Stimulated activated CD4-positive, alpha-beta T cell treated with anti-CD3 and anti-CD28 coated beads, Interleukin-1b, Interleukin-23, amount 100 ng/mL, for 24 hours (primary cell): ENCODE data around the gene SORCS2.

Experiments
- DNase-seq, 4 experiments: peaks; one replicate each; pipeline ENCODE4 v3.0.0-alpha.2; 2020; ENCODE audit warnings: low read depth in 4 of 4, low spot score in 1 of 4

SORCS2 gene

GRCh38 chr4:7192252-7193029, at the start of gene SORCS2:
TSS of gene SORCS2 (plus strand) at chr4:7192538.
- peak in 3 of 4 experiments; percentile 22 to 45 (median 29) for DNase-seq

GRCh38 chr4:7144374-7145290, 47.7 kb upstream of the SORCS2 start:
- DNase-seq: no peak

GRCh38 chr4:7145291-7145934, 46.9 kb upstream of the SORCS2 start:
- DNase-seq: no peak

- no peak for DNase-seq
Measured at GRCh38 chr4:7146059-7146785, 46.1 kb upstream of the SORCS2 start.

GRCh38 chr4:7146786-7147115, 45.6 kb upstream of the SORCS2 start:
- DNase-seq: no peak

- DNase-seq: no peak
Measured at GRCh38 chr4:7147261-7147660, 45.1 kb upstream of the SORCS2 start.

- no peak for DNase-seq
Measured at GRCh38 chr4:7147661-7148310, 44.6 kb upstream of the SORCS2 start.

GRCh38 chr4:7148337-7148736, 44.0 kb upstream of the SORCS2 start:
- no peak for DNase-seq

GRCh38 chr4:7150036-7150635, 42.2 kb upstream of the SORCS2 start:
- no peak for DNase-seq

- no peak for DNase-seq
Measured at GRCh38 chr4:7151668-7152227, 40.6 kb upstream of the SORCS2 start.

GRCh38 chr4:7153711-7154110, 38.6 kb upstream of the SORCS2 start:
- DNase-seq: no peak

- DNase-seq: no peak
Measured at GRCh38 chr4:7154351-7154981, 37.9 kb upstream of the SORCS2 start.

- DNase-seq: no peak
Measured at GRCh38 chr4:7155590-7156071, 36.7 kb upstream of the SORCS2 start.

GRCh38 chr4:7156328-7156727, 36.0 kb upstream of the SORCS2 start:
- DNase-seq: no peak

GRCh38 chr4:7156761-7157488, 35.4 kb upstream of the SORCS2 start:
- DNase-seq: no peak

GRCh38 chr4:7157666-7158065, 34.7 kb upstream of the SORCS2 start:
- no peak for DNase-seq

- DNase-seq: no peak
Measured at GRCh38 chr4:7158081-7158750, 34.1 kb upstream of the SORCS2 start.

GRCh38 chr4:7158991-7159390, 33.3 kb upstream of the SORCS2 start:
- DNase-seq: no peak
